ENCODE results near the gene PCDH9. TPM values are rescaled to one million over a fixed set of nuclear protein-coding genes. Genes with fewer than 3 reads are reported as not detected.

PCDH9 gene
- total and polyA plus RNA-seq, 2 of the 4 experiments (the other 2 are of a cell fraction) = 2.2 to 10.2 TPM

- TF ChIP-seq CHD1 (IDR thresholded peaks at IDR 0.05; ENCODE audit: low read depth, low read length) (no peak), SMC3 (IDR thresholded peaks at IDR 0.05; ENCODE audit: low read depth, low read length) (no peak), BHLHE40 (IDR thresholded peaks at IDR 0.05; ENCODE audit: low read depth, low read length) (no peak), MAFK (IDR thresholded peaks at IDR 0.05; ENCODE audit: low read depth, low read length) (no peak), CEBPB (IDR thresholded peaks at IDR 0.05; ENCODE audit: low read depth, low read length) (no peak)
- no peak overlapping the region for H3K56ac ChIP-seq (ENCODE audit: extremely low read depth, insufficient read depth, low read length)
- no CpG with 5 or more reads among the region's 5 CpGs for WGBS, 2 experiments (ENCODE audit: extremely low coverage in 2 of 2, insufficient read length in 1 of 2)
Observed at GRCh38 chr13:66328476-66328875, 901.7 kb downstream of the PCDH9 start.

More at GRCh38 chr13:66328476-66328875, 901.7 kb downstream of the PCDH9 start:
- Histone ChIP-seq H2BK20ac (ENCODE audit: low read depth, low read length) (no peak overlapping the region), H3K79me1 (ENCODE audit: low read depth in 1 of 2, low read length in 2 of 2) (no peaks in the 10 kb centered on the region), H2AFZ (replicated peaks; ENCODE audit: low read length, poor library complexity) (no peak overlapping the region), H2BK15ac (ENCODE audit: low read depth, low read length) (no peak overlapping the region), H3K18ac (ENCODE audit: low read depth, low read length) (no peak overlapping the region), H3K4me1 (ENCODE audit: control insufficient read depth, insufficient read depth, low read length) (no peaks in the 10 kb centered on the region), H3K36me3 (ENCODE audit: control insufficient read depth, insufficient read depth, low read length) (no peaks in the 10 kb centered on the region), H3K27ac (ENCODE audit: insufficient read depth, low read length) (no peak overlapping the region), H3K9me1 (ENCODE audit: insufficient read depth, low read length) (no peaks in the 10 kb centered on the region), H3K4ac (ENCODE audit: low read depth, low read length) (no peak overlapping the region), H3K23ac (ENCODE audit: low read depth, low read length) (no peak overlapping the region), H2AK5ac (ENCODE audit: low read depth, low read length) (no peak overlapping the region), H3K14ac (replicated peaks; ENCODE audit: low read depth, low read length) (no peak overlapping the region), H2BK120ac (ENCODE audit: low read depth, low read length) (no peak overlapping the region), H3K27me3 (ENCODE audit: control insufficient read depth, insufficient read depth, low read length) (no peaks in the 10 kb centered on the region), H4K20me1 (ENCODE audit: insufficient read depth, low read length) (no peaks in the 10 kb centered on the region), H2BK5ac (ENCODE audit: low read depth, low read length, poor library complexity, severe bottlenecking) (no peak overlapping the region), H3K9ac (ENCODE audit: low read depth, low read length) (no peak overlapping the region), H3K4me2 (ENCODE audit: low read depth, low read length) (no peak overlapping the region), H2AK9ac (replicated peaks; ENCODE audit: low read depth, low read length, poor library complexity) (no peak overlapping the region), H3K9me3 (ENCODE audit: control insufficient read depth, insufficient read depth, low read length) (no peaks in the 10 kb centered on the region), H4K8ac (ENCODE audit: low read depth in 2 of 2, low read length in 2 of 2) (no peak overlapping the region), H3K4me3 (ENCODE audit: insufficient read depth, low read depth, low read length) (no peak overlapping the region), H4K91ac (ENCODE audit: insufficient read depth, low read depth, low read length) (no peak overlapping the region), H4K5ac (ENCODE audit: low read depth, low read length) (no peak overlapping the region)
- intact Hi-C loops (cut with micrococcal nuclease) (no loop called here), in situ Hi-C loops (cut with MboI; ENCODE audit: low sequenced_read_pairs) (no loop called here), dilution Hi-C loops (cut with HindIII; ENCODE audit: low sequenced_read_pairs, unreplicated experiment) (no loop called here)
- CTCF ChIA-PET = interaction anchor here (0.6 kb wide), 1 partner anchor 607 kb away, joined by 3 read pairs; no protein-coding TSS in a partner anchor
- no TSS peak for BruUV-seq (replicated peaks)
- POLR2A ChIA-PET (ENCODE audit: unreplicated experiment) = interaction anchor here (0.6 kb wide), 1 partner anchor 281 kb away, joined by 3 read pairs; no protein-coding TSS in a partner anchor
- DNase-seq (no peak), ATAC-seq (ENCODE audit: low read depth) (no peak)

Data from IMR-90 (cell line).